Vagina (tissue), 2 donors: ENCODE results near the gene FAT3. TPM values are rescaled to one million over a fixed set of nuclear protein-coding genes. Genes with fewer than 3 reads are reported as not detected.

ENCODE experiments used
- DNase-seq, 2 donors: peaks; one replicate each; pipeline ENCODE4 v3.0.0-alpha.2; 2017; ENCODE audit errors: extremely low spot score in 2 of 2
- H3K27ac ChIP-seq: fragments of 200-600 bp; sonication (generic); one replicate; pipeline ENCODE4 v1.5.1; 2019
- H3K27me3 ChIP-seq: fragments of 200-600 bp; sonication (generic); one replicate; pipeline ENCODE4 v1.5.1; 2019
- H3K36me3 ChIP-seq, 2 donors: fragments of 200-600 bp; sonication (generic); one replicate each; pipeline ENCODE4 v1.5.1; 2017 to 2019
- H3K4me1 ChIP-seq: fragments of 200-600 bp; sonication (generic); one replicate; pipeline ENCODE4 v1.5.1; 2019
- H3K4me3 ChIP-seq, 2 donors: fragments of 200-600 bp; sonication (generic); 1 replicate in 1 of 2; 2 replicates in 1 of 2; pipeline ENCODE4 v1.5.1; 2016 to 2019
- H3K9me3 ChIP-seq: fragments of 200-600 bp; sonication (generic); one replicate; pipeline ENCODE4 v1.5.1; 2019
- CTCF ChIP-seq, 3 experiments: fragments of 450-650 bp in 2 of 3; fragments of 200-600 bp in 1 of 3; sonication (generic) in 1 of 3; IDR thresholded peaks; one replicate each; pipeline ENCODE4 v1.5.1; 2017 to 2019; ENCODE audit warnings: antibody characterized with exemption in 3 of 3, mild to moderate bottlenecking in 2 of 3, moderate library complexity in 2 of 3
- POLR2A ChIP-seq, 2 donors: fragments of 450-650 bp; IDR thresholded peaks; one replicate each; pipeline ENCODE4 v1.6.1; 2017; ENCODE audit warnings: antibody characterized with exemption in 2 of 2, mild to moderate bottlenecking in 2 of 2, moderate library complexity in 2 of 2
- POLR2AphosphoS5 ChIP-seq, 2 donors: sonication (generic); formaldehyde crosslinking; IDR thresholded peaks; one replicate each; pipeline ENCODE4 v1.9.0; 2017; ENCODE audit warnings: antibody characterized with exemption in 2 of 2, mild to moderate bottlenecking in 2 of 2, low read depth in 1 of 2; ENCODE audit not compliant: insufficient read depth in 1 of 2
- intact Hi-C: fragments of 100-400 bp; cut with DNase I; formaldehyde crosslinking; loops from one replicate; pipeline ENCODE4 v1.15.1; 2023
- total RNA-seq: library from RNA; depleted of rRNA; stranded (reverse); fragments of >200 nt; gene quantifications from one replicate; pipeline ENCODE4 v1.2.3, GENCODE V29; 2016

FAT3 gene
- total RNA-seq, 1 donor from 2014 or later = 9.6 TPM

DNA sequence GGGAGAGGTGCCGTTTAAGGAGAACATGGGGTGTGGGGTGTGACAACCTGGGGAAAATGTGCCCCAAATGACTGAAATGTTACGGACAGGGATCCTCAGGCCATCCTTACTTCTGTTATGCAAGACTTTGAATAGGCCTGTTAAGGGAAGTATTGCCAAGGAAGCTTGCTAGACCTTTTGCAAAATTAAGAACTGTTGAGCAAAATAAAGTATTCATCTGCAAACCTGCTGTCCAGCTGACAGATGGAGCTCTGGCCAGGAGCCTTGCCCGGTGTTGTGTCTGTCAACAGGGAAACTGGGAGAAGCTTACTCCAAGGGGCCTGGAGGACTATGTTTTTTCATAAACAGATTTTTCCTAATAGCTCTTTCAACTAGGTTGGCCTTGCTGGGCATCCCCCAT is 48.0 kb downstream of the FAT3 start:
- Histone ChIP-seq H3K4me1 (no peaks in the 10 kb centered on the region), H3K36me3 (no peaks in the 10 kb centered on the region), H3K4me3 (no peak overlapping the region), H3K27me3 (no peaks in the 10 kb centered on the region), H3K27ac (no peak overlapping the region), H3K9me3 (no peaks in the 10 kb centered on the region)
- intact Hi-C loops = no loop called here
- no peak for TF ChIP-seq POLR2A (IDR thresholded peaks at IDR 0.05)
- no peak for TF ChIP-seq CTCF (IDR thresholded peaks at IDR 0.05)
- TF ChIP-seq POLR2AphosphoS5 (IDR thresholded peaks at IDR 0.05; ENCODE audit: insufficient read depth in 1 of 2, low read depth in 1 of 2) = no peak
- no peak for DNase-seq
